Mesenchymal stem cell (in vitro differentiated cells and primary cell): ENCODE results near the gene SCFD2.

Experiments used
- DNase-seq: peaks from one replicate; pipeline ENCODE4 v3.0.0-alpha.2; 2013
- H2AFZ ChIP-seq: one replicate; pipeline ENCODE4 v1.6.1; 2013; ENCODE audit warnings: low read depth, mild to moderate bottlenecking, control low read depth, inconsistent platforms, low read length, moderate library complexity
- H2AK5ac ChIP-seq: 2 replicates; pipeline ENCODE4 v1.6.1; 2013; ENCODE audit warnings: low read length, moderate library complexity, mild to moderate bottlenecking, inconsistent platforms; ENCODE audit not compliant: severe bottlenecking
- H2BK120ac ChIP-seq: one replicate; pipeline ENCODE4 v1.6.1; 2013; ENCODE audit warnings: low read depth, mild to moderate bottlenecking, inconsistent platforms, low read length, moderate library complexity
- H2BK12ac ChIP-seq, 2 experiments: one replicate each; pipeline ENCODE4 v1.6.1; 2013; ENCODE audit warnings: inconsistent platforms in 2 of 2, low read length in 2 of 2, mild to moderate bottlenecking in 2 of 2, moderate library complexity in 2 of 2, control low read depth in 1 of 2
- H2BK15ac ChIP-seq: one replicate; pipeline ENCODE4 v1.6.1; 2013; ENCODE audit warnings: mild to moderate bottlenecking, low read depth, inconsistent platforms; ENCODE audit not compliant: poor library complexity, severe bottlenecking
- H2BK5ac ChIP-seq: 2 replicates; pipeline ENCODE4 v1.6.1; 2013; ENCODE audit warnings: low read depth, mild to moderate bottlenecking, low read length, control low read depth, inconsistent platforms; ENCODE audit not compliant: poor library complexity, severe bottlenecking
- H3K14ac ChIP-seq, 2 experiments: one replicate each; pipeline ENCODE4 v1.6.1; 2013; ENCODE audit warnings: inconsistent platforms in 2 of 2, low read length in 2 of 2, control low read depth in 1 of 2, mild to moderate bottlenecking in 1 of 2, moderate library complexity in 1 of 2
- H3K18ac ChIP-seq, 2 experiments: one replicate each; pipeline ENCODE4 v1.6.1; 2013; ENCODE audit warnings: inconsistent platforms in 2 of 2, low read length in 2 of 2, control low read depth in 1 of 2, low read depth in 1 of 2, mild to moderate bottlenecking in 1 of 2
- H3K23ac ChIP-seq, 2 experiments: one replicate each; pipeline ENCODE4 v1.6.1; 2013; ENCODE audit warnings: inconsistent platforms in 2 of 2, low read length in 2 of 2, mild to moderate bottlenecking in 2 of 2, moderate library complexity in 2 of 2, control low read depth in 1 of 2
- H3K27ac ChIP-seq: 2 replicates; pipeline ENCODE4 v1.5.1; 2013; ENCODE audit warnings: mild to moderate bottlenecking, moderate library complexity, low read length, control low read depth, inconsistent platforms; ENCODE audit not compliant: poor library complexity, severe bottlenecking
- H3K27me3 ChIP-seq, 2 experiments: 2 replicates each; pipeline versions ENCODE4 v1.6.1 to v1.7.0; 2013; ENCODE audit warnings: low read length in 2 of 2, mild to moderate bottlenecking in 2 of 2, moderate library complexity in 2 of 2, control low read depth in 1 of 2, inconsistent platforms in 1 of 2; ENCODE audit not compliant: control insufficient read depth in 1 of 2, insufficient read depth in 1 of 2
- H3K36me3 ChIP-seq, 2 experiments: 2 replicates each; pipeline versions ENCODE4 v1.6.1 to v1.7.0; 2013; ENCODE audit warnings: low read length in 2 of 2, control low read depth in 1 of 2, inconsistent platforms in 1 of 2, low read depth in 1 of 2, mild to moderate bottlenecking in 1 of 2; ENCODE audit not compliant: insufficient read depth in 2 of 2, control insufficient read depth in 1 of 2
- H3K4ac ChIP-seq, 2 experiments: one replicate each; pipeline ENCODE4 v1.6.1; 2013; ENCODE audit warnings: inconsistent platforms in 2 of 2, low read length in 2 of 2, mild to moderate bottlenecking in 2 of 2, moderate library complexity in 2 of 2, control low read depth in 1 of 2, low read depth in 1 of 2
- H3K4me1 ChIP-seq: 2 replicates; pipeline ENCODE4 v1.6.1; 2013; ENCODE audit warnings: low read depth, low read length, control low read depth; ENCODE audit not compliant: control insufficient read depth, insufficient read depth
- H3K4me2 ChIP-seq: 2 replicates; pipeline ENCODE4 v1.6.1; 2013; ENCODE audit warnings: low read length, mild to moderate bottlenecking, inconsistent platforms; ENCODE audit not compliant: poor library complexity, severe bottlenecking
- H3K4me3 ChIP-seq, 2 experiments: 2 replicates each; pipeline versions ENCODE4 v1.5.1 to v1.7.0; 2013; ENCODE audit warnings: low read length in 2 of 2, mild to moderate bottlenecking in 2 of 2, control low read depth in 1 of 2, low read depth in 1 of 2; ENCODE audit not compliant: insufficient read depth in 1 of 2
- H3K79me1 ChIP-seq: replicated peaks from 2 replicates; pipeline ENCODE4 v1.6.1; 2013; ENCODE audit warnings: mild to moderate bottlenecking, control low read depth, low read length, inconsistent platforms; ENCODE audit not compliant: poor library complexity, severe bottlenecking
- H3K9ac ChIP-seq: 2 replicates; pipeline ENCODE4 v1.7.0; 2013; ENCODE audit warnings: mild to moderate bottlenecking, low read length, moderate library complexity
- H3K9me3 ChIP-seq: 2 replicates; pipeline ENCODE4 v1.7.0; 2013; ENCODE audit warnings: mild to moderate bottlenecking, low read length; ENCODE audit not compliant: control insufficient read depth
- H4K8ac ChIP-seq: one replicate; pipeline ENCODE4 v1.6.1; 2013; ENCODE audit warnings: inconsistent platforms, mild to moderate bottlenecking, low read length, moderate library complexity
- H4K91ac ChIP-seq: one replicate; pipeline ENCODE4 v1.6.1; 2013; ENCODE audit warnings: mild to moderate bottlenecking, low read length, inconsistent platforms
- WGBS: methylation state at CpG from one replicate; pipeline ENCODE4 v1.1.7; 2013; ENCODE audit warnings: mixed read lengths; 5-methylcytosine and 5-hydroxymethylcytosine counted together

SCFD2 gene

GRCh38 chr4:52833941-52834525 is 531.8 kb downstream of the SCFD2 start:
- Histone ChIP-seq H3K4ac (no peak overlapping the region), H3K9ac (no peak overlapping the region), H2AFZ (no peak overlapping the region), H3K18ac (no peak overlapping the region), H3K36me3 (no peaks in the 10 kb centered on the region), H2BK5ac (no peak overlapping the region), H3K79me1 (no peaks in the 10 kb centered on the region), H3K27me3 (no peaks in the 10 kb centered on the region), H2AK5ac (no peak overlapping the region), H2BK120ac (no peak overlapping the region), H3K4me2 (no peak overlapping the region), H4K8ac (no peak overlapping the region), H3K9me3 (no peaks in the 10 kb centered on the region), H3K27ac (no peak overlapping the region), H3K14ac (no peak overlapping the region), H2BK12ac (no peak overlapping the region), H4K91ac (no peak overlapping the region), H3K23ac (no peak overlapping the region), H2BK15ac (no peak overlapping the region), H3K4me1 (peaks cover 10% of the 10 kb centered on the region), H3K4me3 (no peak overlapping the region)
- WGBS: 89% methylated on average over 3 of the region's 3 CpGs
- DNase-seq: no peak

GRCh38 chr4:52825460-52826090 is 540.3 kb downstream of the SCFD2 start:
- Histone ChIP-seq H4K8ac (no peak overlapping the region), H2BK5ac (peak overlapping the region; percentile 3), H3K27ac (peak overlapping the region; percentile 82), H2AFZ (no peak overlapping the region), H3K36me3 (no peaks in the 10 kb centered on the region), H3K79me1 (no peaks in the 10 kb centered on the region), H3K9me3 (no peaks in the 10 kb centered on the region), H3K27me3 (peaks cover 0 to 3% of the 10 kb centered on the region in 2 experiments), H3K18ac (peak overlapping the region; percentile 29 to 40), H3K23ac (no peak overlapping the region), H2BK12ac (no peak overlapping the region), H4K91ac (peak overlapping the region; percentile 1), H3K14ac (peak overlapping the region in 1 of 2 experiments; percentile 19), H2BK120ac (no peak overlapping the region), H3K9ac (no peak overlapping the region), H2AK5ac (peak overlapping the region; percentile 34), H3K4me1 (peaks cover 19% of the 10 kb centered on the region), H2BK15ac (no peak overlapping the region), H3K4me2 (no peak overlapping the region), H3K4me3 (no peak overlapping the region), H3K4ac (peak overlapping the region in 1 of 2 experiments; percentile 30)
- peak; percentile 56 for DNase-seq
- 8% methylated on average over 2 of the region's 3 CpGs for WGBS

GRCh38 chr4:52824603-52825459 is 541.0 kb downstream of the SCFD2 start:
- no peaks in the 10 kb centered on the region for H3K9me3 ChIP-seq
- WGBS: 21% methylated on average over 11 of the region's 12 CpGs

GRCh38 chr4:52824270-52824602 is 541.6 kb downstream of the SCFD2 start:
- Histone ChIP-seq H2AFZ (no peak overlapping the region), H2AK5ac (peak overlapping the region; percentile 54), H3K23ac (no peak overlapping the region), H2BK12ac (peak overlapping the region; percentile 81 to 96), H3K79me1 (no peaks in the 10 kb centered on the region), H3K4me3 (no peak overlapping the region), H2BK5ac (peak overlapping the region; percentile 87), H4K91ac (peak overlapping the region; percentile 0), H2BK15ac (no peak overlapping the region), H3K27me3 (peaks cover 0 to 3% of the 10 kb centered on the region in 2 experiments), H3K27ac (peak overlapping the region; percentile 82), H3K4ac (no peak overlapping the region), H3K4me2 (no peak overlapping the region), H3K4me1 (peaks cover 19% of the 10 kb centered on the region), H3K36me3 (no peaks in the 10 kb centered on the region), H4K8ac (peak overlapping the region; percentile 0), H3K14ac (peak overlapping the region in 1 of 2 experiments; percentile 74), H3K9me3 (no peaks in the 10 kb centered on the region), H2BK120ac (no peak overlapping the region), H3K18ac (peak overlapping the region; percentile 4 to 95), H3K9ac (no peak overlapping the region)
- no peak for DNase-seq
- 99% methylated on average over 6 of the region's 6 CpGs for WGBS

More at GRCh38 chr4:52824603-52825459, 541.0 kb downstream of the SCFD2 start:
- H3K4me3 ChIP-seq: no peak overlapping the region
- peak overlapping the region in 1 of 2 experiments; percentile 30 for H3K4ac ChIP-seq
- H2BK120ac ChIP-seq: no peak overlapping the region
- H3K27ac ChIP-seq: peak overlapping the region; percentile 82
- peak; percentile 84 for DNase-seq
- H2BK15ac ChIP-seq: no peak overlapping the region
- peak overlapping the region; percentile 4 to 95 for H3K18ac ChIP-seq
- no peak overlapping the region for H2AFZ ChIP-seq
- peak overlapping the region in 1 of 2 experiments; percentile 74 for H3K14ac ChIP-seq
- no peak overlapping the region for H3K9ac ChIP-seq
- no peaks in the 10 kb centered on the region for H3K79me1 ChIP-seq
- no peak overlapping the region for H3K4me2 ChIP-seq
- peaks cover 0 to 3% of the 10 kb centered on the region in 2 experiments for H3K27me3 ChIP-seq
- H4K8ac ChIP-seq: peak overlapping the region; percentile 0
- peak overlapping the region in 1 of 2 experiments; percentile 96 for H2BK12ac ChIP-seq
- peak overlapping the region; percentile 87 for H2BK5ac ChIP-seq
- H3K4me1 ChIP-seq: peaks cover 19% of the 10 kb centered on the region
- H4K91ac ChIP-seq: peak overlapping the region; percentile 24
- no peaks in the 10 kb centered on the region for H3K36me3 ChIP-seq
- peak overlapping the region; percentile 54 for H2AK5ac ChIP-seq
- no peak overlapping the region for H3K23ac ChIP-seq
